Measurements from ENCODE around the gene UNC80.

UNC80 gene

GRCh38 chr2:209936106-209936666, 164.6 kb downstream of the UNC80 start:
- no peak for DNase-seq (ENCODE audit: low read depth, low spot score)
- no peaks in the 10 kb centered on the region for H3K27me3 ChIP-seq (ENCODE audit: control insufficient read depth, insufficient read depth, low read length)
- no peaks in the 10 kb centered on the region for H3K36me3 ChIP-seq (ENCODE audit: control insufficient read depth, insufficient read depth, low read length)
- no peak overlapping the region for H3K4me3 ChIP-seq (ENCODE audit: low read length)
- WGBS (ENCODE audit: insufficient coverage, insufficient read length): no CpG with 5 or more reads among the region's 3 CpGs
- no peaks in the 10 kb centered on the region for H3K4me1 ChIP-seq (ENCODE audit: control insufficient read depth, insufficient read depth, low read length)
- H3K9me3 ChIP-seq (ENCODE audit: control insufficient read depth, insufficient read depth, low read length): no peaks in the 10 kb centered on the region
- H3K27ac ChIP-seq (ENCODE audit: low read length): no peak overlapping the region

DNA sequence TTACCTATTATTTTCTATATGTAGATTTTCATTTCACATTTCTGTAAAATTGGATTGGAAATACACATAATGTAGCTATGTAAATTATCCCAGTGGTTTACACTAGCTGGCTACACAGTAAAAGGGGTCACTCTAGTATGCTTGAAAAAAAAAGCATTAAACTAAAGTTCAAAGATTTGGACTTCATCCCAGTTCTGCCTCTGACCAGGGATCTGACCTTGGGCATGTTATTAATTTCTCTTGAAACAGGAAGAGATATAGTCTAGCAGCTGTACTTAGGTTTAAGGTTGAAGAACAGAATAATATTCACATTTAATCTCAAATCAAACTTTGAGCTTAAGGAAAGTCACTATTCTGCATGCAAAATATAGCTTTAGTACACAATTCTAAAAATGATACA, 166.3 kb downstream of the UNC80 start:
- Histone ChIP-seq H3K9me3 (ENCODE audit: control insufficient read depth, insufficient read depth, low read length) (no peaks in the 10 kb centered on the region), H3K27me3 (ENCODE audit: control insufficient read depth, insufficient read depth, low read length) (no peaks in the 10 kb centered on the region), H3K36me3 (ENCODE audit: control insufficient read depth, insufficient read depth, low read length) (no peaks in the 10 kb centered on the region), H3K27ac (ENCODE audit: low read length) (no peak overlapping the region), H3K4me1 (ENCODE audit: control insufficient read depth, insufficient read depth, low read length) (no peaks in the 10 kb centered on the region), H3K4me3 (ENCODE audit: low read length) (no peak overlapping the region)
- no peak for DNase-seq (ENCODE audit: low read depth, low spot score)

GRCh38 chr2:209938906-209939305, 167.3 kb downstream of the UNC80 start:
- H3K36me3 ChIP-seq (ENCODE audit: control insufficient read depth, insufficient read depth, low read length): no peaks in the 10 kb centered on the region
- H3K4me3 ChIP-seq (ENCODE audit: low read length): no peak overlapping the region
- no peaks in the 10 kb centered on the region for H3K9me3 ChIP-seq (ENCODE audit: control insufficient read depth, insufficient read depth, low read length)
- no peak for DNase-seq (ENCODE audit: low read depth, low spot score)
- H3K27ac ChIP-seq (ENCODE audit: low read length): no peak overlapping the region
- no CpG with 5 or more reads among the region's 1 CpG for WGBS (ENCODE audit: insufficient coverage, insufficient read length)
- no peaks in the 10 kb centered on the region for H3K4me1 ChIP-seq (ENCODE audit: control insufficient read depth, insufficient read depth, low read length)
- H3K27me3 ChIP-seq (ENCODE audit: control insufficient read depth, insufficient read depth, low read length): no peaks in the 10 kb centered on the region

- no peaks in the 10 kb centered on the region for H3K36me3 ChIP-seq (ENCODE audit: control insufficient read depth, insufficient read depth, low read length)
- no peaks in the 10 kb centered on the region for H3K9me3 ChIP-seq (ENCODE audit: control insufficient read depth, insufficient read depth, low read length)
- no peaks in the 10 kb centered on the region for H3K4me1 ChIP-seq (ENCODE audit: control insufficient read depth, insufficient read depth, low read length)
- DNase-seq (ENCODE audit: low read depth, low spot score): no peak
- no peaks in the 10 kb centered on the region for H3K27me3 ChIP-seq (ENCODE audit: control insufficient read depth, insufficient read depth, low read length)
- H3K27ac ChIP-seq (ENCODE audit: low read length): no peak overlapping the region
- H3K4me3 ChIP-seq (ENCODE audit: low read length): no peak overlapping the region
- no CpG with 5 or more reads among the region's 6 CpGs for WGBS (ENCODE audit: insufficient coverage, insufficient read length)
Observed at GRCh38 chr2:209940936-209941335, 169.3 kb downstream of the UNC80 start.

DNA sequence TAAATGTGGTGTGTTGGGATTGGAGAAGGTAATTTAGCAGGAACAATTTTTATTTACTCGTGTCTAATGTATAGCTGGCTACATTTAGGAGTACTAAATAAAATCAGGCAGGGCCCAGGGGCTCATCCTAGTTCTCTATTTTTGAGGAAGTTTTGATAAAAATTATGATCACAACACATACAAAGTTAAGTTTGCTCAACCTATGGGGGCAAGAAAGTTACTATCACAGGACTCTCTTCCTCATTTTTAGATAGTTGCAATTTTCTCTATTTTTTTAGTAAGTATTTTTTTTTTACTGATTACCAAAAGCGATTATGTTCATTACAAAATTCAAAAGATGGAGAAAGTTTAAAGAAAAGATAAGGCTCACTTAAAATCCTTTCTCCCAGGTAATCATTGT, 170.8 kb downstream of the UNC80 start:
- Histone ChIP-seq H3K36me3 (ENCODE audit: control insufficient read depth, insufficient read depth, low read length) (no peaks in the 10 kb centered on the region), H3K27me3 (ENCODE audit: control insufficient read depth, insufficient read depth, low read length) (no peaks in the 10 kb centered on the region)

DNA sequence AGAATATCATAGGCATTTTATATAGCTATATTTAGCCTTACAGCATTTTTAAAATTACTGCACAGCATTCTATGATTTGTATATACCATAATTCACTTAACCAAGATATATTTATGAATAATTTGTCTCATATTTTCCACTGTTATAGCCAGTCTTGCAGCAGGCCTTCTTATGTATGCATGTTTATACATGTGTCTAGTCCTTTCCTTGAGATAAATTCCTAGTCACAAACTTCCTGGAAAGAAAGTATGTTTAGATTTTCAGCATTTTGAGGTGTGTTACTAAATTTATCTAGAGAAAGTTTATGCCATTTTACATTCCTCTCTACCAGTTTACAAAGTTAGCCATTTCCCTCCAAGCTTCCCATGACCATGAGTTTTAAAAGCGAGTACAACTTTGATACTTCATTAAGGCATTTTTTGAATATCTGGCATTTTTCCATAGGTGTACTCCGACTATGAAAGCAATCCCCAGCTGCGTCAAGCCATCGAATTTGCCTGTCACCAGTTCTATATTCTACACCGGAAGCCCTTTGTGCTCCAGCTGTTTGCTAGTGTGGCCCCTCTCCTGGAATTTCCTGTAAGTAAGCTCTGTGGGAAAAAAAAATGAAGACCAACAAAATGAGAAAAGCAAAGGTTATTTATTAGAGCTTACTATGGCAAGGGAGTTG, 171.4 kb downstream of the UNC80 start:
- H3K9me3 ChIP-seq (ENCODE audit: control insufficient read depth, insufficient read depth, low read length): no peaks in the 10 kb centered on the region
- WGBS (ENCODE audit: insufficient coverage, insufficient read length): no CpG with 5 or more reads among the region's 5 CpGs
- no peak overlapping the region for H3K4me3 ChIP-seq (ENCODE audit: low read length)
- no peaks in the 10 kb centered on the region for H3K4me1 ChIP-seq (ENCODE audit: control insufficient read depth, insufficient read depth, low read length)
- H3K36me3 ChIP-seq (ENCODE audit: control insufficient read depth, insufficient read depth, low read length): no peaks in the 10 kb centered on the region
- H3K27ac ChIP-seq (ENCODE audit: low read length): no peak overlapping the region
- H3K27me3 ChIP-seq (ENCODE audit: control insufficient read depth, insufficient read depth, low read length): no peaks in the 10 kb centered on the region
- no peak for DNase-seq (ENCODE audit: low read depth, low spot score)

More for the DNA sequence above, 170.8 kb downstream of the UNC80 start:
- no peaks in the 10 kb centered on the region for H3K4me1 ChIP-seq (ENCODE audit: control insufficient read depth, insufficient read depth, low read length)
- no peak overlapping the region for H3K4me3 ChIP-seq (ENCODE audit: low read length)
- no peak for DNase-seq (ENCODE audit: low read depth, low spot score)
- no peak overlapping the region for H3K27ac ChIP-seq (ENCODE audit: low read length)
- H3K9me3 ChIP-seq (ENCODE audit: control insufficient read depth, insufficient read depth, low read length): no peaks in the 10 kb centered on the region
- WGBS (ENCODE audit: insufficient coverage, insufficient read length): no CpG with 5 or more reads among the region's 2 CpGs

DNA sequence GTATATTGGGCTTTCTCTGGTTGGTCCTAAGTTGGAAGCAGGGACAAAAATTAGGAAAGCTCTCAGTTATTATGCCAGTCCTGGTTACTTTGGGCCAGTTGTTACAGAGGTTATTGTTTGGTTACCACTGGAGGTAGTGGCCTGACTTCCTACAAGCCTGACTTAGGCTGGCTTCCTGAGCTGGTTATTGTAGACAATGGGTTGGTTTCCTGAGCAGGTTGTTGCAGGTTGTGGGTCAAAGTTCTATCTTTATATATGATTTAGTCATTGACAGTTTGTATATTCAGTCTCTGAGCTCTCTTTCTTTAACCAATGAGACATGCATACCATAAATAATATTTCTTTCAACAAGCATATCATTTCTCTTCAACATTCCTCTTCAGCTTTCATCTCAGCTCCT, 172.1 kb downstream of the UNC80 start:
- Histone ChIP-seq H3K4me1 (ENCODE audit: control insufficient read depth, insufficient read depth, low read length) (no peaks in the 10 kb centered on the region), H3K36me3 (ENCODE audit: control insufficient read depth, insufficient read depth, low read length) (no peaks in the 10 kb centered on the region), H3K27ac (ENCODE audit: low read length) (no peak overlapping the region), H3K4me3 (ENCODE audit: low read length) (no peak overlapping the region), H3K27me3 (ENCODE audit: control insufficient read depth, insufficient read depth, low read length) (no peaks in the 10 kb centered on the region), H3K9me3 (ENCODE audit: control insufficient read depth, insufficient read depth, low read length) (no peaks in the 10 kb centered on the region)
- DNase-seq (ENCODE audit: low read depth, low spot score): no peak

- H3K27me3 ChIP-seq (ENCODE audit: control insufficient read depth, insufficient read depth, low read length): no peaks in the 10 kb centered on the region
- no peaks in the 10 kb centered on the region for H3K4me1 ChIP-seq (ENCODE audit: control insufficient read depth, insufficient read depth, low read length)
- no peak overlapping the region for H3K27ac ChIP-seq (ENCODE audit: low read length)
- no peak for DNase-seq (ENCODE audit: low read depth, low spot score)
- H3K36me3 ChIP-seq (ENCODE audit: control insufficient read depth, insufficient read depth, low read length): no peaks in the 10 kb centered on the region
- H3K9me3 ChIP-seq (ENCODE audit: control insufficient read depth, insufficient read depth, low read length): no peaks in the 10 kb centered on the region
- no CpG with 5 or more reads among the region's 1 CpG for WGBS (ENCODE audit: insufficient coverage, insufficient read length)
- H3K4me3 ChIP-seq (ENCODE audit: low read length): no peak overlapping the region
Observed at GRCh38 chr2:209946539-209946938, 174.9 kb downstream of the UNC80 start.

- no peaks in the 10 kb centered on the region; the same call in 1 of the 2 replicates for H3K27me3 ChIP-seq (ENCODE audit: control insufficient read depth, insufficient read depth, low read length)
- no peaks in the 10 kb centered on the region for H3K9me3 ChIP-seq (ENCODE audit: control insufficient read depth, insufficient read depth, low read length)
- H3K4me1 ChIP-seq (ENCODE audit: control insufficient read depth, insufficient read depth, low read length): peaks cover 2% of the 10 kb centered on the region; the same call in 1 of the 2 replicates
- no CpG with 5 or more reads among the region's 2 CpGs for WGBS (ENCODE audit: insufficient coverage, insufficient read length)
- H3K4me3 ChIP-seq (ENCODE audit: low read length): no peak overlapping the region
- no peak for DNase-seq (ENCODE audit: low read depth, low spot score)
- no peaks in the 10 kb centered on the region for H3K36me3 ChIP-seq (ENCODE audit: control insufficient read depth, insufficient read depth, low read length)
- H3K27ac ChIP-seq (ENCODE audit: low read length): no peak overlapping the region
Observed at GRCh38 chr2:209956271-209956670, 184.6 kb downstream of the UNC80 start.

DNA sequence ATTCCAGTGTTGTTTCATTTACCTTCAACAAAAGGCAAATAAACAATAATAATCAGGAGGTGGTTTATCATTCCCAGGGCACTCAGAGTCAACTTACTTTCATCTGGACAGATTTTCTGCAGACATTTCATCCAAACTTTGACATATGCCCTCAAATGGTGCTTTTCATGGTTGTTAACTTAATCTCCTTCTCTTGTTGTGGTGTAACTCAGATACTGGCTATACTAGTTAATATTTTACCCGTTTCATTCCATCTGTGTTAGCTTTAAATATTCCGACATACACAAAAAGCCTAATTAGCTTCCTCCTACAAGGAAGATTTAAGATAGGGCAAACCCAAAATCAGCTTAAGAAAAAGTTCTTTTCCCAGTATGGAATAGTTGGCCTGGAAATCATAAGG, 186.4 kb downstream of the UNC80 start:
- no peak for DNase-seq (ENCODE audit: low read depth, low spot score)
- H3K27ac ChIP-seq (ENCODE audit: low read length): no peak overlapping the region
- H3K36me3 ChIP-seq (ENCODE audit: control insufficient read depth, insufficient read depth, low read length): no peaks in the 10 kb centered on the region
- peaks cover 2% of the 10 kb centered on the region; the same call in 1 of the 2 replicates for H3K4me1 ChIP-seq (ENCODE audit: control insufficient read depth, insufficient read depth, low read length)
- no CpG with 5 or more reads among the region's 2 CpGs for WGBS (ENCODE audit: insufficient coverage, insufficient read length)
- H3K9me3 ChIP-seq (ENCODE audit: control insufficient read depth, insufficient read depth, low read length): no peaks in the 10 kb centered on the region
- H3K27me3 ChIP-seq (ENCODE audit: control insufficient read depth, insufficient read depth, low read length): no peaks in the 10 kb centered on the region; the same call in 1 of the 2 replicates
- no peak overlapping the region for H3K4me3 ChIP-seq (ENCODE audit: low read length)

DNA sequence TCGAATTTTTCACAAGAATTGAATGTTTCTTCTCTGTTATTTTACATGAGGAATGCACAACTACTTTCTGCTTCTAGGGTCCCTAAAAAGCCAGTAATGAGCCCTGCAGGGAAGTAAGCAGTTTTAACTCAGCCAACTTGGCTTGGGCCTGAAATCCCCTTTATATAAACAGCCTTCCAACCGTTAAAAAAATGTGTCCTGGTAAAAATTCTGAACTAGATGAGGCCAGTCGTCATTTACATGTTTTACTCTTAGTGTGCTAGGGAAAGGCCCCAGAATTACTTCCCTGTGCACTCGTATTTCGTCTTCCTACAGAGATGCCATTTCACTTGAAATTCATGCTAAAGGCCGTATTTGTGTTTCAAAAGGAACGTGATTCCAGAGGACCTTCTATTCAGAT, 188.4 kb downstream of the UNC80 start:
- Histone ChIP-seq H3K36me3 (ENCODE audit: control insufficient read depth, insufficient read depth, low read length) (no peaks in the 10 kb centered on the region), H3K4me1 (ENCODE audit: control insufficient read depth, insufficient read depth, low read length) (peaks cover 2% of the 10 kb centered on the region; the same call in 1 of the 2 replicates), H3K9me3 (ENCODE audit: control insufficient read depth, insufficient read depth, low read length) (no peaks in the 10 kb centered on the region), H3K4me3 (ENCODE audit: low read length) (no peak overlapping the region), H3K27ac (ENCODE audit: low read length) (no peak overlapping the region), H3K27me3 (ENCODE audit: control insufficient read depth, insufficient read depth, low read length) (no peaks in the 10 kb centered on the region; the same call in 1 of the 2 replicates)
- no CpG with 5 or more reads among the region's 7 CpGs for WGBS (ENCODE audit: insufficient coverage, insufficient read length)
- DNase-seq (ENCODE audit: low read depth, low spot score): no peak

Data from iPS DF 6.9 (cell line).